ENCODE measurements around the gene MRTFA.
A peak's percentile ranks its signal among the peaks of the same experiment; 100 is the strongest.
"Not testable (repeated sequence)": the region's sequence is repeated elsewhere in the genome, so short reads cannot be mapped to it uniquely, and the experiment has no call there.

The MRTFA gene

DNA sequence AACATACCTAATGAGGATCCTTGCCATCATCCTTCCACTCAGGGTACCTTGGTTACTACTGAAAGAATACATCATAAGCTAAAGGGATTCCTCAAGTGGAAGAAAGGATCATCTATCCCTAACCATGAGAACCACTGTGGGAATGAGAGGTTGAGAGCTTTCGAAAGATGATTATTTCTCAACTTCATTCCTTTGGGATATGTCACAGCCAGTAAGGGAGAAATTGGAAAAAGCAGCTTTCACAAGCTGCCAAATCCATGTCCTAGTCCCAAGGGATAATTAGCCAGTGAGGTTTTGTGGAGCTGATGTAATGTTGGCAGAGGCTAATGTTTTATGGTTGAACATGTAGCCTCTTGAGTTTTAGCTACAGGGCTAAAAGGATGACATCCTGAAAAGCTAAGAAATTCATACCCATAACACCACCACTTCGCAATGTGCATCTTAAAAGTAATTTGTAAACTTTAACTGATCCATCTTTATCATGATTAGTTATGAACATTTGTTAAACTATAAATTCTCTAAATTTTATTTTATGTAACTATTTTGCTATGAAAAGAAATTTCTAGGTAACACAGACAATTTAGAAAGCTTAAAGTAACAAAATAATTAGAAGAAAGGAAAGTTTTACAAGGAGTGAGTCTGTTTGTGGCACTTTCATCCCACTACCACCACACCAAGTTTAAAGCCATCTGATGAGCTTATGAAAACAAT, 123.9 kb downstream of the MRTFA start:
- H3K4me1 ChIP-seq (ENCODE audit: insufficient read depth, low read length): peaks cover 45% of the 10 kb centered on the region

GRCh38 chr22:40511604-40512003, 124.9 kb downstream of the MRTFA start:
- Histone ChIP-seq H3K4me3 (ENCODE audit: low read depth in 1 of 2, low read length in 2 of 2) (no peak overlapping the region), H3K9ac (ENCODE audit: low read length) (no peak overlapping the region), H3K27ac (ENCODE audit: low read depth, low read length) (peak overlapping the region; percentile 52), H3K4me1 (ENCODE audit: insufficient read depth, low read length) (peaks cover 45% of the 10 kb centered on the region), H3K27me3 (ENCODE audit: control insufficient read depth in 1 of 2, insufficient read depth in 2 of 2, low read length in 2 of 2) (no peaks in the 10 kb centered on the region), H3K36me3 (ENCODE audit: insufficient read depth, low read length) (no peaks in the 10 kb centered on the region), H3K9me3 (ENCODE audit: low read length) (no peaks in the 10 kb centered on the region)

More for the DNA sequence above, 123.9 kb downstream of the MRTFA start:
- Histone ChIP-seq H3K9me3 (ENCODE audit: low read length) (no peaks in the 10 kb centered on the region), H3K9ac (ENCODE audit: low read length) (no peak overlapping the region), H3K4me3 (ENCODE audit: low read depth in 1 of 2, low read length in 2 of 2) (no peak overlapping the region), H3K36me3 (ENCODE audit: insufficient read depth, low read length) (no peaks in the 10 kb centered on the region), H3K27me3 (ENCODE audit: control insufficient read depth in 1 of 2, insufficient read depth in 2 of 2, low read length in 2 of 2) (no peaks in the 10 kb centered on the region), H3K27ac (ENCODE audit: low read depth, low read length) (peak overlapping the region; percentile 52)

DNA sequence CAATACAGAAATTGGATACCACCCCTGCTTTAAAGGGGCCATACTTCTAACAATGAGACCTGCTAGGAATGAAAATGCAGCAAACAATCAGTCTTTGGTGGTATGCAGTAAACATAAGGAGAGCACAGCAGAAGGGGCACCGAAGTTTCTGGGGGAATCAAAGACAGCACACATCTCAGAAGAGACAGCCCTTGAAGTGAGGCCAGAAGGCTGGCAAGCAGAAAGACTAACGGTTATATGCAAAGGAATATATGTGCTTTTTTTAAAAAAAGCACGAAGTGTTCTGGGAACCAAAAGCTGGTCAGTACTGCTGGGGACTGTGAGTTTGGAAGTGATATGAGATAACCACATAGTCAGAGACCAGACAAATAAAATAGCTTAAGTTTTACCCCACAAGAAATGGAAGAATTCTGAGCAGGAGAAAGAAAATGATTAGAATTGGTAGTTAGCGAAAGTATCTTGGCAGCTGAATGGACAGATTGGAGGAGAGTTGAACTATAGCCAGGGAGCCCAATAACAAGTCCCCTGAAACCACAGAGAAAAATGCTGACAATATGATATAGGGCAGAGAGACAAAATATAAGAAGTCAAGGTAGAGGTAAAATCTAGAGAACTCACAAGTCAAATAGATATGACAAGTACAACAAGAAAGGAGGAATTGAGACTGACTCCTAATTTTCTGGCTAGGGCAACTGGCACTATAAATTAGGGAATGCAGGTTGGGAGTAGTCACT, 125.7 kb downstream of the MRTFA start:
- H3K36me3 ChIP-seq (ENCODE audit: insufficient read depth, low read length): no peaks in the 10 kb centered on the region
- H3K27me3 ChIP-seq (ENCODE audit: control insufficient read depth in 1 of 2, insufficient read depth in 2 of 2, low read length in 2 of 2): no peaks in the 10 kb centered on the region
- H3K27ac ChIP-seq (ENCODE audit: low read depth, low read length): peak overlapping the region; percentile 13
- H3K4me3 ChIP-seq (ENCODE audit: low read depth in 1 of 2, low read length in 2 of 2): no peak overlapping the region
- H3K9ac ChIP-seq (ENCODE audit: low read length): no peak overlapping the region
- no peaks in the 10 kb centered on the region for H3K9me3 ChIP-seq (ENCODE audit: low read length)
- H3K4me1 ChIP-seq (ENCODE audit: insufficient read depth, low read length): peaks cover 45% of the 10 kb centered on the region

DNA sequence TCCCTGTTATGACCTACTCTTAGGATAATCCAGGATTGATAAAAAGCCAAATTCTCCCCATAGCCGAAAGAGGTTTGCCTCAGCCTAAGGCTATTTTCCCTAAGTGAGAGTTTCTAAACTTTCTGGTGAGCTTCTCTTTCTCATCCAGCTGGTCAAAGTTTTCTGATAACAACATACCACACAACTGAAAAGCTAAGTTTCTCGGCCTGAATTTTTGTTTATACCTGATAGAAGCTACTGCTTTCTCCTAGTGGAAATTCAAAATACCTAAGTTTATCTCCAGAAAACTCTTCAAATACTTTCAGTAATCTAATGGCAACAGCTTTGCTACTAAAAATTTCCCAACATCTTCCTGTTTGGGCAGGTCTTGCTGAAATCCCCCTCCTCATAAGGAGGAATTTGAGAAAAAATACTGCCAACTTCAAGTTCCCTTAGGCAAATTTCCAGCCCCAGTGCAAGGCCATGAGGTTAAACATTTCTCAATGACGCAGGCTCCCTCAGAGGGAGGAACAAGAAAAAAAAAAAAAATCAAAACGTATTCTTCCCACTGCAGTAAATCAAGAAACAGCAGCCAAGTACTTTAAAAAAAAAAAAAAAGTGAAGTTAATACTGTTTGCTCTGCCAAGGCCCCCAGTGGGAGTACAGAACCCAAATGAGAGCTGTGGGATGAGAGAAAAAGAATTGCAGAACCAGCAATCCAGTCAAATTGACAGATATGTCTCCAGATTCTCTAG, 127.0 kb downstream of the MRTFA start:
- H3K9me3 ChIP-seq (ENCODE audit: low read length): no peaks in the 10 kb centered on the region
- H3K27ac ChIP-seq (ENCODE audit: low read depth, low read length): peak overlapping the region; percentile 62
- peaks cover 45% of the 10 kb centered on the region for H3K4me1 ChIP-seq (ENCODE audit: insufficient read depth, low read length)
- H3K9ac ChIP-seq (ENCODE audit: low read length): no peak overlapping the region
- no peaks in the 10 kb centered on the region for H3K27me3 ChIP-seq (ENCODE audit: control insufficient read depth in 1 of 2, insufficient read depth in 2 of 2, low read length in 2 of 2)
- H3K36me3 ChIP-seq (ENCODE audit: insufficient read depth, low read length): no peaks in the 10 kb centered on the region
- no peak overlapping the region for H3K4me3 ChIP-seq (ENCODE audit: low read depth in 1 of 2, low read length in 2 of 2)

DNA sequence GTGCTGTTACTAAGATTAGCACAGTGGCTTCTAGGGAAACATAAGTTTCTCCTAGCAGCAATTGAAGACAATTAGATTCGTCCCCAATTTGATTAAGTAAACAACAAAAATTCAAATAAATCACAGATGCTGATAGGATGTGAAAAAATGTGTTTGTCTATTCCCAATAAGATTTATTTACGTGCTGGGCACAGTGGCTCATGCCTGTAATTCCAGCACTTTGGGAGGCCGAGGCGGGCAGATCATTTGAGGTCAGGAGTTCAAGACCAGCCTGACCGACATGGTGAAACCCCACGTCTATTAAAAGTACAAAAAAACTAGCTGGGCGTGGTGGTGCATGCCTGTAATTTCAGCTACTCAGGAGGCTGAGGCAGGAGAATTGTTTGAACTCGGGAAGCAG, 128.5 kb downstream of the MRTFA start:
- H3K4me1 ChIP-seq (ENCODE audit: insufficient read depth, low read length): peaks cover 45% of the 10 kb centered on the region
- not testable (repeated sequence) for H3K9ac ChIP-seq (ENCODE audit: low read length); H3K36me3 ChIP-seq (ENCODE audit: insufficient read depth, low read length); H3K4me3 ChIP-seq (ENCODE audit: low read depth in 1 of 2, low read length in 2 of 2); H3K27ac ChIP-seq (ENCODE audit: low read depth, low read length); H3K27me3 ChIP-seq (ENCODE audit: control insufficient read depth in 1 of 2, insufficient read depth in 2 of 2, low read length in 2 of 2); H3K9me3 ChIP-seq (ENCODE audit: low read length)

GRCh38 chr22:40507491-40507890, 129.0 kb downstream of the MRTFA start:
- Histone ChIP-seq H3K27ac (ENCODE audit: low read depth, low read length) (no peak overlapping the region), H3K9ac (ENCODE audit: low read length) (no peak overlapping the region), H3K27me3 (ENCODE audit: control insufficient read depth in 1 of 2, insufficient read depth in 2 of 2, low read length in 2 of 2) (no peaks in the 10 kb centered on the region), H3K4me1 (ENCODE audit: insufficient read depth, low read length) (peaks cover 43% of the 10 kb centered on the region), H3K9me3 (ENCODE audit: low read length) (no peaks in the 10 kb centered on the region), H3K36me3 (ENCODE audit: insufficient read depth, low read length) (no peaks in the 10 kb centered on the region), H3K4me3 (ENCODE audit: low read depth in 1 of 2, low read length in 2 of 2) (no peak overlapping the region)

GRCh38 chr22:40506762-40507161, 129.8 kb downstream of the MRTFA start:
- Histone ChIP-seq H3K4me3 (ENCODE audit: low read depth in 1 of 2, low read length in 2 of 2) (no peak overlapping the region), H3K36me3 (ENCODE audit: insufficient read depth, low read length) (no peaks in the 10 kb centered on the region), H3K27ac (ENCODE audit: low read depth, low read length) (no peak overlapping the region), H3K27me3 (ENCODE audit: control insufficient read depth in 1 of 2, insufficient read depth in 2 of 2, low read length in 2 of 2) (no peaks in the 10 kb centered on the region), H3K4me1 (ENCODE audit: insufficient read depth, low read length) (peaks cover 35% of the 10 kb centered on the region), H3K9ac (ENCODE audit: low read length) (no peak overlapping the region), H3K9me3 (ENCODE audit: low read length) (no peaks in the 10 kb centered on the region)

- no peak overlapping the region for H3K27ac ChIP-seq (ENCODE audit: low read depth, low read length)
- H3K9me3 ChIP-seq (ENCODE audit: low read length): no peaks in the 10 kb centered on the region
Measured at GRCh38 chr22:40504285-40505249, 132.0 kb downstream of the MRTFA start.

DNA sequence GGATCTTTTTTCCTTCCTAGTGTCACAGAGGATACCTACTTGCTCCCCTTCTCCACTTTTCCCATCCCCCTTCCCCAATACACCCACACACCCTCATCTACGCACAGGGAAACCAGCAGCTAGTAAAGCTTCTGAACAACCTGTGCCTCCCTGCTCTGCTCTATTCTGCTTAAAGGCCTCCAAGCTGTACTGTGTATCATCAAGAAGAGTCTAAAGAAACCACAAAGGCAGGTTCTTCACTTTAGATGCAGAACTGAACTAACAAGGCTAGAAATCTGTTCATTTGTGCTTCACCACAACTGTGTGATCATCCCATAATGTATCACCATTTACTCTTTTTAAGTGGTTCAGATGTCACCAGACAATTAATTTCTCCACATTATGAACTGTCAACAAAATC, 133.6 kb downstream of the MRTFA start:
- no peaks in the 10 kb centered on the region for H3K27me3 ChIP-seq (ENCODE audit: control insufficient read depth in 1 of 2, insufficient read depth in 2 of 2, low read length in 2 of 2)
- H3K36me3 ChIP-seq (ENCODE audit: insufficient read depth, low read length): no peaks in the 10 kb centered on the region
- H3K9ac ChIP-seq (ENCODE audit: low read length): no peak overlapping the region
- H3K27ac ChIP-seq (ENCODE audit: low read depth, low read length): no peak overlapping the region
- peaks cover 12% of the 10 kb centered on the region for H3K4me1 ChIP-seq (ENCODE audit: insufficient read depth, low read length)
- no peaks in the 10 kb centered on the region for H3K9me3 ChIP-seq (ENCODE audit: low read length)
- H3K4me3 ChIP-seq (ENCODE audit: low read depth in 1 of 2, low read length in 2 of 2): no peak overlapping the region

More at GRCh38 chr22:40504285-40505249, 132.0 kb downstream of the MRTFA start:
- no peaks in the 10 kb centered on the region for H3K27me3 ChIP-seq (ENCODE audit: control insufficient read depth in 1 of 2, insufficient read depth in 2 of 2, low read length in 2 of 2)
- H3K9ac ChIP-seq (ENCODE audit: low read length): no peak overlapping the region
- H3K4me3 ChIP-seq (ENCODE audit: low read depth in 1 of 2, low read length in 2 of 2): no peak overlapping the region
- peaks cover 14% of the 10 kb centered on the region for H3K4me1 ChIP-seq (ENCODE audit: insufficient read depth, low read length)
- no peaks in the 10 kb centered on the region for H3K36me3 ChIP-seq (ENCODE audit: insufficient read depth, low read length)

- H3K27me3 ChIP-seq (ENCODE audit: control insufficient read depth in 1 of 2, insufficient read depth in 2 of 2, low read length in 2 of 2); H3K9me3 ChIP-seq (ENCODE audit: low read length); H3K36me3 ChIP-seq (ENCODE audit: insufficient read depth, low read length); H3K4me3 ChIP-seq (ENCODE audit: low read depth in 1 of 2, low read length in 2 of 2); H3K9ac ChIP-seq (ENCODE audit: low read length); H3K27ac ChIP-seq (ENCODE audit: low read depth, low read length): not testable (repeated sequence)
- peaks cover 16% of the 10 kb centered on the region for H3K4me1 ChIP-seq (ENCODE audit: insufficient read depth, low read length)
Measured at GRCh38 chr22:40500465-40500786, 136.1 kb downstream of the MRTFA start.

DNA sequence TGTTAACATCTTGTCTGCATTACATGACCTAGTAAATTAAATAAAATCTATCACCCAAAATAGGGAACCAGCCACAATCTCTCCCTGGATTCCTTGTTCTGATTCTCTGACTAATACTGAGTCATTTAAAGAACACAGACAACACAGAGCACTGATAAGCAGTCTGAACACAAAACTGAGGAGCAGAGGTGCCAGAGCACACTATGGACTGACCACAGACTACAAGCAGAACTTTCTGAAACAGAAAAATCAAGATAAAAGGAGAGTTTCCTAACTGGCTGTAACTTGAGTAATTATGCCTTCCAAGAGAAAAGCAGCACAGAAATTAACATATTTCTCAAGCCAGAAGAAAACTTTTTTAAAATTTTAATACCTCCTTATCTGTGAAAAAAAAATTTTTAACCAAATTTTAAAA, 137.3 kb downstream of the MRTFA start:
- Histone ChIP-seq H3K9ac (ENCODE audit: low read length) (no peak overlapping the region), H3K4me1 (ENCODE audit: insufficient read depth, low read length) (peaks cover 16% of the 10 kb centered on the region), H3K9me3 (ENCODE audit: low read length) (no peaks in the 10 kb centered on the region), H3K4me3 (ENCODE audit: low read depth in 1 of 2, low read length in 2 of 2) (no peak overlapping the region), H3K27me3 (ENCODE audit: control insufficient read depth in 1 of 2, insufficient read depth in 2 of 2, low read length in 2 of 2) (no peaks in the 10 kb centered on the region), H3K36me3 (ENCODE audit: insufficient read depth, low read length) (no peaks in the 10 kb centered on the region), H3K27ac (ENCODE audit: low read depth, low read length) (no peak overlapping the region)

Data from muscle layer of colon (tissue), 2 donors.